Uterus (tissue), 2 donors: ENCODE results near the gene CACNA1A.

Experiments used
- CTCF ChIP-seq, 4 experiments: fragments of 200-600 bp in 2 of 4; fragments of 450-650 bp in 2 of 4; sonication (generic) in 2 of 4; IDR thresholded peaks; one replicate each; pipeline ENCODE4 v1.5.1; 2016 to 2019; ENCODE audit warnings: antibody characterized with exemption in 4 of 4, mild to moderate bottlenecking in 2 of 4, moderate library complexity in 1 of 4
- POLR2A ChIP-seq, 2 donors: fragments of 450-650 bp; IDR thresholded peaks; one replicate each; pipeline ENCODE4 v1.6.1; 2016; ENCODE audit warnings: antibody characterized with exemption in 2 of 2, mild to moderate bottlenecking in 1 of 2, moderate library complexity in 1 of 2

GRCh38 chr19:13209484-13210338 lies 296.6 kb downstream of the CACNA1A start:
- TF ChIP-seq POLR2A (IDR thresholded peaks at IDR 0.05) (no peak), CTCF (IDR thresholded peaks at IDR 0.05) (no peak)
